Measurements from ENCODE around the gene PDE4D.
"Not testable (repeated sequence)": the region's sequence is repeated elsewhere in the genome, so short reads cannot be mapped to it uniquely, and the experiment has no call there.

The PDE4D gene

GRCh38 chr5:59673438-59674058, 220.0 kb downstream of the PDE4D start:
- DNase-seq (ENCODE audit: low read depth, low spot score): peak; percentile 69
- TF ChIP-seq, protein P1, sequence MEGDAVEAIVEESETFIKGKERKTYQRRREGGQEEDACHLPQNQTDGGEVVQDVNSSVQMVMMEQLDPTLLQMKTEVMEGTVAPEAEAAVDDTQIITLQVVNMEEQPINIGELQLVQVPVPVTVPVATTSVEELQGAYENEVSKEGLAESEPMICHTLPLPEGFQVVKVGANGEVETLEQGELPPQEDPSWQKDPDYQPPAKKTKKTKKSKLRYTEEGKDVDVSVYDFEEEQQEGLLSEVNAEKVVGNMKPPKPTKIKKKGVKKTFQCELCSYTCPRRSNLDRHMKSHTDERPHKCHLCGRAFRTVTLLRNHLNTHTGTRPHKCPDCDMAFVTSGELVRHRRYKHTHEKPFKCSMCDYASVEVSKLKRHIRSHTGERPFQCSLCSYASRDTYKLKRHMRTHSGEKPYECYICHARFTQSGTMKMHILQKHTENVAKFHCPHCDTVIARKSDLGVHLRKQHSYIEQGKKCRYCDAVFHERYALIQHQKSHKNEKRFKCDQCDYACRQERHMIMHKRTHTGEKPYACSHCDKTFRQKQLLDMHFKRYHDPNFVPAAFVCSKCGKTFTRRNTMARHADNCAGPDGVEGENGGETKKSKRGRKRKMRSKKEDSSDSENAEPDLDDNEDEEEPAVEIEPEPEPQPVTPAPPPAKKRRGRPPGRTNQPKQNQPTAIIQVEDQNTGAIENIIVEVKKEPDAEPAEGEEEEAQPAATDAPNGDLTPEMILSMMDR (IDR thresholded peaks at IDR 0.05; ENCODE audit: low read depth, low read length): peak; percentile 63
- H3K4me3 ChIP-seq (ENCODE audit: low read depth, low read length): no peak overlapping the region
- in situ Hi-C loops (cut with HindIII; ENCODE audit: low sequenced_read_pairs): no loop called here

GRCh38 chr5:59666440-59667068, 227.0 kb downstream of the PDE4D start:
- no peak overlapping the region for H3K4me3 ChIP-seq (ENCODE audit: low read depth, low read length)
- TF ChIP-seq, protein P1 (IDR thresholded peaks at IDR 0.05; ENCODE audit: low read depth, low read length): no peak
- DNase-seq (ENCODE audit: low read depth, low spot score): no peak
- in situ Hi-C loops (cut with HindIII; ENCODE audit: low sequenced_read_pairs): no loop called here

- DNase-seq (ENCODE audit: low read depth, low spot score): not testable (repeated sequence)
Observed at GRCh38 chr5:59665832-59666203, 227.7 kb downstream of the PDE4D start.

GRCh38 chr5:59665086-59665831, 228.3 kb downstream of the PDE4D start:
- in situ Hi-C loops (cut with HindIII; ENCODE audit: low sequenced_read_pairs): no loop called here
- no peak overlapping the region for H3K4me3 ChIP-seq (ENCODE audit: low read depth, low read length)
- TF ChIP-seq, protein P1 (IDR thresholded peaks at IDR 0.05; ENCODE audit: low read depth, low read length): no peak
- no peak for DNase-seq (ENCODE audit: low read depth, low spot score)

More at GRCh38 chr5:59665832-59666203, 227.7 kb downstream of the PDE4D start:
- in situ Hi-C loops (cut with HindIII; ENCODE audit: low sequenced_read_pairs); H3K4me3 ChIP-seq (ENCODE audit: low read depth, low read length): not testable (repeated sequence)

GRCh38 chr5:59661954-59662615, 231.4 kb downstream of the PDE4D start:
- TF ChIP-seq, protein P1 (IDR thresholded peaks at IDR 0.05; ENCODE audit: low read depth, low read length): no peak
- H3K4me3 ChIP-seq (ENCODE audit: low read depth, low read length): no peak overlapping the region
- in situ Hi-C loops (cut with HindIII; ENCODE audit: low sequenced_read_pairs): no loop called here
- peak; percentile 53 for DNase-seq (ENCODE audit: low read depth, low spot score)

GRCh38 chr5:59661311-59661710, 232.2 kb downstream of the PDE4D start:
- no peak overlapping the region for H3K4me3 ChIP-seq (ENCODE audit: low read depth, low read length)
- peak; percentile 15 for DNase-seq (ENCODE audit: low read depth, low spot score)
- TF ChIP-seq, protein P1 (IDR thresholded peaks at IDR 0.05; ENCODE audit: low read depth, low read length): no peak
- in situ Hi-C loops (cut with HindIII; ENCODE audit: low sequenced_read_pairs): no loop called here

All from astrocyte of the spinal cord (primary cell).